Endothelial cell of coronary artery (primary cell): ENCODE data around the gene WDR36. TPM values are rescaled to one million over a fixed set of nuclear protein-coding genes. Genes with fewer than 3 reads are reported as not detected.

Experiments used
- total RNA-seq: library from RNA; depleted of rRNA; stranded (reverse); fragments of >200 nt; gene quantifications from 2 replicates; pipeline ENCODE4 v1.2.3, GENCODE V29; 2014

The WDR36 gene
- 47.1 and 52.1 TPM in 2 replicates for total RNA-seq

DNA sequence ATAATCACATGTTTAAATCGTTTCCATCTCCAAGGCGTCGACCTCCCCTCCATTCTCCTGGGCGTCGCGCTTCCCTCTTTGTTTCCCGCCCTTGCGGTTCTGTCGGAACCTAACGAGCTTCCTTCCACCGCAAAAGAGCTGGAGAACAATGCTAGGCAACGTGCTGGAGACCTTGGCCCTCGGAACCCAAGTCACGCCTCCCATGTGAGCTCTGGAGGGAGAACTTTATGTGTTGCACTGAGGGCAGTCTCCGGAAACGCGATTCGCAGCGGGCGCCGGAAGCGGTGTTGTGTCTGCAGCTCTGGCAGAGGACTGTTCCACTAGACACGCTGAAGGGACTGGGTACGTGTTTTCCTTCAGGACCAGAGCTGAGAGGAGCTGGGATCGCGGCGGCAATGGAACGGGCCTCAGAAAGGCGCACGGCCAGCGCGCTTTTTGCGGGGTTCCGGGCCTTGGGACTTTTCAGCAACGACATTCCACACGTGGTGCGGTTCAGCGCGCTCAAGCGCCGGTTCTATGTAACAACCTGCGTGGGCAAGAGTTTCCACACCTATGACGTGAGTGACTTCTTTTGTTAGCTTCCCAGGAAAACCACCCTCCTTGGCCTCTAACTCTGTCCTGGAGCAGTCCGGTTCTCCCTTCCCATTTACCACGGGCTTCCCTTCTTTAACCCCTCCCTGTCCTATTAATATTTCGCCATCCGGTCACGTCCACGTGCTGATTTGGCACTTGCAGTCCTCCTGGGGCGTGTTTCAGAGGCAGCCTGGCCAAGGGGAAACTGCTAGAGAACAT, at the start of gene WDR36:
Gene WDR36, plus strand, starts transcription at position 287 of the 792 bp plus-strand sequence. Its CDS starts 109 bp downstream, at position 396.

GRCh38 chr5:111071413-111071812, 20.7 kb upstream of the WDR36 start, which contains the start of gene TSLP:
TSLP (plus strand) TSS chr5:111071713; CDS start chr5:111071891, 178 bp downstream.

Other genes starting within 250 kb of the WDR36 start
- gene TSLP, start 20.6 kb upstream of the WDR36 start, total RNA-seq: under 0.01 and 0.09 TPM in 2 replicates
- 0.47 and 4.9 TPM in 2 replicates for gene CAMK4, start 132.0 kb downstream of the WDR36 start, total RNA-seq